ENCODE measurements around the gene TXN2. TPM values are rescaled to one million over a fixed set of nuclear protein-coding genes. Genes with fewer than 3 reads are reported as not detected.
A peak's percentile ranks its signal among the peaks of the same experiment; 100 is the strongest.

The TXN2 gene
- total RNA-seq, 4 donors from 2014 or later: 34.9 to 56.5 (median 47.2) TPM

- WGBS: 70% methylated on average over 14 of the region's 14 CpGs
- peaks cover 0 to 34% (median 28%) of the 10 kb centered on the region in 4 donors for H3K36me3 ChIP-seq
- no peaks in the 10 kb centered on the region for H3K27me3 ChIP-seq
- DNase-seq (ENCODE audit: extremely low spot score): no peak
- TF ChIP-seq POLR2AphosphoS5 (IDR thresholded peaks at IDR 0.05): peak; percentile 49
- TF ChIP-seq EP300 (IDR thresholded peaks at IDR 0.05): no peak
- H3K4me1 ChIP-seq: peaks cover 64 to 100% (median 95%) of the 10 kb centered on the region in 4 donors
- intact Hi-C loops (cut with DNase I): loop anchor here (5.0 kb wide), 2 partner anchors 82 to 142 kb away; partner anchors contain the start of gene MYH9
- peak overlapping the region; percentile 89 to 97 (median 92) for H3K27ac ChIP-seq (replicated peaks in 1 of 4)
- no peaks in the 10 kb centered on the region for H3K9me3 ChIP-seq
- no peak overlapping the region for H3K4me3 ChIP-seq
Observed at GRCh38 chr22:36469094-36469710, 12.2 kb downstream of the TXN2 start.

GRCh38 chr22:36467946-36468345, 13.5 kb downstream of the TXN2 start:
- Histone ChIP-seq H3K9me3 (no peaks in the 10 kb centered on the region), H3K27ac (replicated peaks in 1 of 4) (peak overlapping the region; percentile 89 to 97 (median 92)), H3K4me1 (peaks cover 68 to 97% (median 88%) of the 10 kb centered on the region in 4 donors), H3K27me3 (no peaks in the 10 kb centered on the region), H3K36me3 (peaks cover 0 to 22% (median 16%) of the 10 kb centered on the region in 4 donors), H3K4me3 (no peak overlapping the region)
- no peak for DNase-seq (ENCODE audit: extremely low spot score)
- TF ChIP-seq POLR2AphosphoS5 (IDR thresholded peaks at IDR 0.05) (peak in 1 of 2 donors; percentile 31), EP300 (IDR thresholded peaks at IDR 0.05) (no peak)
- intact Hi-C loops (cut with DNase I): loop anchor here (5.0 kb wide), 2 partner anchors 81 to 141 kb away; partner anchors contain the start of gene MYH9
- 49% methylated on average over 7 of the region's 7 CpGs for WGBS

DNA sequence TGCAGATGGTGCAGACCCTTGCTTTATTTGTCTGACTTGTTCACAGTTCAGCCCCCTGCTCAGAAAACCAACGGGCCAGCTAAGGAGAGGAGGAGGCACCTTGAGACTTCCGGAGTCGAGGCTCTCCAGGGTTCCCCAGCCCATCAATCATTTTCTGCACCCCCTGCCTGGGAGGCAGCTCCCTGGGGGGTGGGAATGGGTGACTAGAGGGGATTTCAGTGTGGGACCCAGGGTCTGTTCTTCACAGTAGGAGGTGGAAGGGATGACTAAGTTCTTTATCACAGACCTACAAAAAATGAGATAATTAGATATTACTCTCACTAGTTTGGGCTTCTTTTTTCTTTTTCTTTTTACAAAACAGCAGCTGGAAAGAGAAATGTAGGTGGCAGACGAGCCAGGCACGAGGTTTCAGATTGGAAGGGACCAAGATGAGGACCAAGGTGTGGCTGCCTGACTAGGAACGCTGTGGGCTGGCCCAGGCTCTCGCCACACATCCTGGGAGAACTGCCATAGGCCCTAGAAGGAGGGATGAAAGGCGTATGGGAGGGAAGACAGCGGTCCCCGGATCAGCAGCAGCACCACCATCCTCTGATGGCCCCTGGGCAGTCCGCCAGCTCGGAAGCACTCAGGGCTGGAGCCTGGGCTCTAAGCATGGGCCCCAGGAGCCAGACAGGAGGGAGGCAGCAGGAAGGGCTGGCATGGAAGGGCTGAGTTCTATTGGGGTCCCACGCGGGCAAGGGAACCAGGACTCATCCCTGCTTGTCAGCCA, 14.2 kb downstream of the TXN2 start:
- DNase-seq (ENCODE audit: extremely low spot score): no peak
- 43% methylated on average over 10 of the region's 14 CpGs for WGBS
- Histone ChIP-seq H3K4me1 (peaks cover 74 to 96% (median 87%) of the 10 kb centered on the region in 4 donors), H3K4me3 (no peak overlapping the region), H3K27me3 (no peaks in the 10 kb centered on the region), H3K9me3 (no peaks in the 10 kb centered on the region), H3K36me3 (peaks cover 0 to 15% (median 10%) of the 10 kb centered on the region in 4 donors), H3K27ac (replicated peaks in 1 of 4) (peak overlapping the region; percentile 89 to 97 (median 92))
- no peak for TF ChIP-seq POLR2A (IDR thresholded peaks at IDR 0.05; ENCODE audit: low read depth)
- TF ChIP-seq, protein P1, sequence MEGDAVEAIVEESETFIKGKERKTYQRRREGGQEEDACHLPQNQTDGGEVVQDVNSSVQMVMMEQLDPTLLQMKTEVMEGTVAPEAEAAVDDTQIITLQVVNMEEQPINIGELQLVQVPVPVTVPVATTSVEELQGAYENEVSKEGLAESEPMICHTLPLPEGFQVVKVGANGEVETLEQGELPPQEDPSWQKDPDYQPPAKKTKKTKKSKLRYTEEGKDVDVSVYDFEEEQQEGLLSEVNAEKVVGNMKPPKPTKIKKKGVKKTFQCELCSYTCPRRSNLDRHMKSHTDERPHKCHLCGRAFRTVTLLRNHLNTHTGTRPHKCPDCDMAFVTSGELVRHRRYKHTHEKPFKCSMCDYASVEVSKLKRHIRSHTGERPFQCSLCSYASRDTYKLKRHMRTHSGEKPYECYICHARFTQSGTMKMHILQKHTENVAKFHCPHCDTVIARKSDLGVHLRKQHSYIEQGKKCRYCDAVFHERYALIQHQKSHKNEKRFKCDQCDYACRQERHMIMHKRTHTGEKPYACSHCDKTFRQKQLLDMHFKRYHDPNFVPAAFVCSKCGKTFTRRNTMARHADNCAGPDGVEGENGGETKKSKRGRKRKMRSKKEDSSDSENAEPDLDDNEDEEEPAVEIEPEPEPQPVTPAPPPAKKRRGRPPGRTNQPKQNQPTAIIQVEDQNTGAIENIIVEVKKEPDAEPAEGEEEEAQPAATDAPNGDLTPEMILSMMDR (IDR thresholded peaks at IDR 0.05): no peak
- no peak for TF ChIP-seq EP300 (IDR thresholded peaks at IDR 0.05)
- peak; percentile 45 to 78 for TF ChIP-seq POLR2AphosphoS5 (IDR thresholded peaks at IDR 0.05)
- intact Hi-C loops (cut with DNase I): loop anchor here (5.0 kb wide), 2 partner anchors 80 to 140 kb away; partner anchors contain the start of gene MYH9

DNA sequence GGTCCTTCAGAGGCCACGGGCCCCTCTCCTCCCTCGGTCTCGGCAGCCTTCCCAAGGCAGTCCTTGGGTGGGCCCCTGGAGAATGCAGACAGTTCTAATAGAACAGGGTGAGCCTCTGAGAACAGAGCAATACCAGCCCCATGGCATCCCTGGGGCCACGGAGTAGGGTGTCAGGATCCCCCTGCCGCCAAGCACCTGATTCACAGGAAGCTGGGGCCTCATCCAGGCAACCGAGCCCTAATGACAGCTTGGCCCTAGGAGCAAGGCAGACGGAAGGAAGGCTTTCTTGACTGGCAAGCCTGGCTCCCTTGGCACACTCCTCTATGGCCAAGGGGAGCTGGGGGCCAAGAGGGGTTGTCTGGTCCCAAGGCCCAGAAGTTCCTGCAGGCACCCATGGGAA, 15.2 kb downstream of the TXN2 start:
- DNase-seq (ENCODE audit: extremely low spot score): no peak
- peaks cover 84 to 96% (median 90%) of the 10 kb centered on the region in 4 donors for H3K4me1 ChIP-seq
- H3K27ac ChIP-seq (replicated peaks in 1 of 4): peak overlapping the region; percentile 89 to 97 (median 92)
- WGBS: 98% methylated on average over 5 of the region's 7 CpGs
- TF ChIP-seq POLR2A (IDR thresholded peaks at IDR 0.05; ENCODE audit: low read depth): no peak
- no peaks in the 10 kb centered on the region for H3K27me3 ChIP-seq
- no peak overlapping the region for H3K4me3 ChIP-seq
- H3K9me3 ChIP-seq: no peaks in the 10 kb centered on the region
- H3K36me3 ChIP-seq: peaks cover 0 to 12% (median 4%) of the 10 kb centered on the region in 4 donors
- intact Hi-C loops (cut with DNase I): loop anchor here (5.0 kb wide), 2 partner anchors 79 to 139 kb away; partner anchors contain the start of gene MYH9

GRCh38 chr22:36465232-36466021, 16.0 kb downstream of the TXN2 start:
- WGBS: 52% methylated on average over 16 of the region's 25 CpGs
- intact Hi-C loops (cut with DNase I): loop anchor here (5.0 kb wide), 2 partner anchors 78 to 138 kb away; partner anchors contain the start of gene MYH9
- Histone ChIP-seq H3K4me1 (peaks cover 83 to 93% (median 88%) of the 10 kb centered on the region in 4 donors), H3K36me3 (peaks cover 0 to 7% (median 0%) of the 10 kb centered on the region in 4 donors), H3K4me3 (no peak overlapping the region), H3K27ac (replicated peaks in 1 of 4) (peak overlapping the region; percentile 89 to 97 (median 92)), H3K9me3 (no peaks in the 10 kb centered on the region), H3K27me3 (no peaks in the 10 kb centered on the region)
- no peak for DNase-seq (ENCODE audit: extremely low spot score)
- TF ChIP-seq POLR2AphosphoS5 (IDR thresholded peaks at IDR 0.05): peak; percentile 89 to 94
- TF ChIP-seq, protein P1 (IDR thresholded peaks at IDR 0.05): no peak
- TF ChIP-seq EP300 (IDR thresholded peaks at IDR 0.05): peak; percentile 79
- TF ChIP-seq POLR2A (IDR thresholded peaks at IDR 0.05; ENCODE audit: low read depth): no peak

Measured in esophagus muscularis mucosa (tissue), 4 donors.